ENCODE data around the gene EBLN2.

EBLN2 gene

DNA sequence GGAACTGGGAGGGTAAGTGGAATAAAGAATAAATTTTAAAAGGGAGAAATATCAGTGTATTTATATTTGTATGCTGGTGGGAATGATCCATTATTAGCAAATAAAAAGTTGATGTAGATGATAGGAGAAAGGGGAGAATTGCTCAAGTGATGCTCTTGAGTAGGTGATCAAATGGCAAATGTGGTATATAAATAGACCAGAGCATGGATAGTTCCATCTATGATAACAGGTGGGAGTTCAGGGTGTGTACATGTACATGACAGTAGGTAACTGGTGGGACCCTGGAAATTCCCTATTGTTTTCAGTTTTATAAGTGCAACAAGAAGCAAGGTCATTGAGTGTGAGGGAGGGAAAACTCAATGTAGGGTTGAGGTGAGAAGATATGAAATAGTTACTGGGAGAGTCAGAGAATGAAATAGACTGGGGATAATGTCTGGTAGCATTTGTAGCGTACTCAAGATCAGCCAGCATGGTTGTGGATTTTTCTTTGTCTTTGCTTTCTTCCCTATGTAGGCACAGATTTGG is 31.3 kb upstream of the EBLN2 start:
- no peak overlapping the region for H3K4me2 ChIP-seq
- H3K36me3 ChIP-seq: peaks cover 62% of the 10 kb centered on the region
- H3K4me1 ChIP-seq: 0 out of 2 replicates have a peak, but pooled peaks cover 3% of the 10 kb centered on the region
- no peak overlapping the region for H3K27ac ChIP-seq
- no peaks in the 10 kb centered on the region for H3K27me3 ChIP-seq
- no peak overlapping the region for H3K9ac ChIP-seq
- no peak for TF ChIP-seq Cebpa-rat (IDR thresholded peaks at IDR 0.05)
- peaks cover 9% of the 10 kb centered on the region; the same call in 1 of the 2 replicates for H3K9me3 ChIP-seq
- no peak overlapping the region for H3K4me3 ChIP-seq
- peaks cover 100% of the 10 kb centered on the region; the same call in 1 of the 2 replicates for H4K20me1 ChIP-seq

DNA sequence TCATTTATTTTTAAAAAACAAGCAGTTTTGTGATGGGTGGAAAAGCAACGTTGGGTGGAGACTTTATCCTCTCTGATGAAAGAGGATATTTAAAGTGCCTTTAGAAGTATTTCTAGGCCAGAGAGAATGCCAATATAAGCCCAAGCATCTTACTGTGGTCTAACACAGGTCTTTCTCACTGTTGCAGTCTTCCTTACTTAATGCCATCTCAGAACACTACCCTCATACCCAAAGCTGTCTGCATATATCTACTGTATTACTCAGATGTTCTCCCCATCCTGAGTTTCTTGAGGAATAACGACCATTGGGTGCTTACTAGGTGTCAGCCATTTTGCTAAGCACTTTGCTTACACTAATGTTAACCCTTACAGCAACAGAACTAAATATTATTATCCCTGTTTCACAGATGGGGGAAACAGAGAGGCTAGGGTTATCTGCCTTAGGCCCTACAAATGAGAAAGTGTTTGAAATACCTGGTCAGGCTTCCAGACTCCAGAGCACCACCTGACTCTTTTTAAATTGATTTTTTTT is 29.8 kb upstream of the EBLN2 start:
- Histone ChIP-seq H3K9me3 (peaks cover 9% of the 10 kb centered on the region; the same call in 1 of the 2 replicates), H3K4me2 (no peak overlapping the region), H3K27me3 (no peaks in the 10 kb centered on the region), H4K20me1 (peaks cover 100% of the 10 kb centered on the region; the same call in 1 of the 2 replicates), H3K36me3 (peaks cover 70% of the 10 kb centered on the region), H3K27ac (no peak overlapping the region), H3K4me3 (no peak overlapping the region), H3K4me1 (0 out of 2 replicates have a peak, but pooled peaks cover 3% of the 10 kb centered on the region), H3K9ac (no peak overlapping the region)
- no peak for TF ChIP-seq Cebpa-rat (IDR thresholded peaks at IDR 0.05)

DNA sequence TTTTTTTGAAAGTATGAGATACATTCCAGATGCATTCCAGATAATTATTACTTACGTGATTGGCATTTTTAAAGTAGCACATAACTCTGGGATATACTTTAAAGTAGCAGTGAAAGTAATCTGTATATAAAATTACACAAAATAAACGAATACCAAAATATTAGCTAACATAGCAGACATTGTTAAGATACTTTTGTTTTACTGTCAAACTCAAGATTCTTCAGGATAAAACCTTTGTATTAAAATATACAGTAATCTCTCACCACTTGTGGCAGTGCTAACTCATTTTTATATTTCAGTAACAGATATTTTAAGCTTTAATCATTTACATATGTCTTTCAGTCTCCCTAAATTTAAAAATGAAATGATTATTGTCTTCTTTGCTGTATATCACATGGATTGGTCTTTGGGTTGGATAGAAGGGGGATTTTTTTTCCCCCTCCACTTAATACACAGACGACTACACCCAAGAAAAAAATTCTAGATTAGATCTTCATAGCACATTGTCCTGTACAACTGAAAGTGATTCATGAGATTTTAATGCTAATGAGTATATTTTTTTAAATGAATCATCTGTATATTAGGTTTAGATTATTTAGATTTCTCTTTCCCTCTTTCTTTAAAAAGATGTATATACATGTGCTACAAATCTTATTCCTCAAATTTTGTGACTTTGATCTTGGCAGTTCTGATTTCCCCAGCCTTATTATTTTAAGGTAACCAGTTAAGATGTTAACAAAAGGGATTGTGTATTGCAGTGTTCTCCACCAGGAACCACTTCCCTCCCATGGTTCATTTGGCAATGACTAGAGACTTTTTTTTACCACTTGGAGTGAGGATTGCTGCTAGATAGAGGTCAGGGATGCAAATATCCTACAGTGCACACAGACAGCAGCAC is 24.5 kb upstream of the EBLN2 start:
- no peak overlapping the region for H3K4me2 ChIP-seq
- H3K27me3 ChIP-seq: no peaks in the 10 kb centered on the region
- H3K27ac ChIP-seq: no peak overlapping the region
- peaks cover 100% of the 10 kb centered on the region; the same call in 1 of the 2 replicates for H4K20me1 ChIP-seq
- no peaks in the 10 kb centered on the region for H3K4me1 ChIP-seq
- no peaks in the 10 kb centered on the region for H3K9me3 ChIP-seq
- H3K36me3 ChIP-seq: peaks cover 21% of the 10 kb centered on the region
- H3K4me3 ChIP-seq: no peak overlapping the region
- no peak overlapping the region for H3K9ac ChIP-seq
- TF ChIP-seq Cebpa-rat (IDR thresholded peaks at IDR 0.05): no peak

DNA sequence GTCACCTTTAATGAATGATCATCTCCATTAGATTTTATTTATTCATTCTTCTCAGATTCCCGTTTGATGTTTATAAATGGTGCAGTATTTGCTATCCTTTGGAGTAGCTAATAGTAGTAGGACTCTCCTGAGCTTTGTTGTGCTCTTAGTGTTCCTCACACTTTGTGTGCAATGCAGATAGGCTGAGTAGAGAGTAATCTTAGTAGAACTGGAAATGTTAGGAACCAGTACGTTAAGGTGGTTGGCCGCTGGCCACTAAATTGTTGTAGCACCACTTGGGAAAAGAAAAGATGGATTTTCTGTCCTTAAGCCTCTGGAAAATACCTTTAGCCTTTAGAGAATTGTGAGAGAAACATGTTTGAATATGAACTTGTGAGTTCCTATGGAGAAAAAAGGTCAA is 19.9 kb upstream of the EBLN2 start:
- Histone ChIP-seq H3K27me3 (no peaks in the 10 kb centered on the region), H3K27ac (no peak overlapping the region), H3K9ac (no peak overlapping the region), H4K20me1 (peaks cover 100% of the 10 kb centered on the region; the same call in 1 of the 2 replicates), H3K36me3 (peaks cover 8% of the 10 kb centered on the region), H3K4me2 (no peak overlapping the region), H3K4me1 (no peaks in the 10 kb centered on the region), H3K4me3 (no peak overlapping the region), H3K9me3 (no peaks in the 10 kb centered on the region)
- TF ChIP-seq Cebpa-rat (IDR thresholded peaks at IDR 0.05): no peak

DNA sequence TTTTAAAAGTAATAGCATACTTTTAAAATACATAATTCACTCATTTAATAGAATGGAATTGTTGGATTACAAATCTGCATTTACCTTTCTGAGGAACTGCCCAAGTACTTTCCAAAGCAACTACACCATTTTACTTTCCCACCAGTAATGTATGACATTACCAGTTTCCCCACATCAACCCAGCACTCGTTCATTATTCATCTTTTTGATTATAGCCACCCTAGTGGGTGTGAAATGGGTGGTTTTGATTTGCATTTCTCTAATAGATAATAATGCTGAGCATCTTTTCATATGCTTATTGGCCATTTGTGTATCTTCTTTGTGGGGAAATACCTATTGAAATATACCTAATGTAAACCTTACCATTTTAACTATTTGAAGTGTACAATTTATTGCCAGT is 18.0 kb upstream of the EBLN2 start:
- Histone ChIP-seq H3K4me1 (no peaks in the 10 kb centered on the region), H3K9ac (no peak overlapping the region), H3K9me3 (no peaks in the 10 kb centered on the region), H4K20me1 (peaks cover 100% of the 10 kb centered on the region; the same call in 1 of the 2 replicates), H3K36me3 (peaks cover 17% of the 10 kb centered on the region), H3K27me3 (no peaks in the 10 kb centered on the region), H3K27ac (no peak overlapping the region), H3K4me2 (no peak overlapping the region), H3K4me3 (no peak overlapping the region)
- no peak for TF ChIP-seq Cebpa-rat (IDR thresholded peaks at IDR 0.05)

DNA sequence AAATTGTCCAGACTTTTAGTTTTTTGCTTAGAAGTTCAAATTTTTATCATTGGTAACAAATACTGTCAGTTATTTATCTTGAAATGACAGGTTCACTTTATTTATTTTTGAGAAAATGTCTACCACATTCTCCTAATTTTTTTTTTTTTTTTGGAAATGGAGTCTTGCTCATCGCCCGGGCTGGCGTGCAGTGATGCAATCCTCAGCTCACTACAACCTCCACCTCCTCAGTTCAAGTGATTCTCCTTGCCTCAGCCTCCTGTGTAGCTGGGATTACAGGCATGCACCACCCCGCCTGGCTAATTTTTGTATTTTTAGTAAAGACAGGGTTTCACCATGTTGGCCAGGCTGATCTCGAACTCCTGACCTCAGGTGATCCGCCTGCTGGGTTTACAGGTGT is 16.1 kb upstream of the EBLN2 start:
- Histone ChIP-seq H4K20me1 (peaks cover 100% of the 10 kb centered on the region; the same call in 1 of the 2 replicates), H3K4me1 (no peaks in the 10 kb centered on the region), H3K9me3 (no peaks in the 10 kb centered on the region), H3K27ac (no peak overlapping the region), H3K27me3 (no peaks in the 10 kb centered on the region), H3K4me2 (no peak overlapping the region), H3K9ac (no peak overlapping the region), H3K4me3 (no peak overlapping the region), H3K36me3 (peaks cover 31% of the 10 kb centered on the region)
- TF ChIP-seq Cebpa-rat (IDR thresholded peaks at IDR 0.05): no peak

DNA sequence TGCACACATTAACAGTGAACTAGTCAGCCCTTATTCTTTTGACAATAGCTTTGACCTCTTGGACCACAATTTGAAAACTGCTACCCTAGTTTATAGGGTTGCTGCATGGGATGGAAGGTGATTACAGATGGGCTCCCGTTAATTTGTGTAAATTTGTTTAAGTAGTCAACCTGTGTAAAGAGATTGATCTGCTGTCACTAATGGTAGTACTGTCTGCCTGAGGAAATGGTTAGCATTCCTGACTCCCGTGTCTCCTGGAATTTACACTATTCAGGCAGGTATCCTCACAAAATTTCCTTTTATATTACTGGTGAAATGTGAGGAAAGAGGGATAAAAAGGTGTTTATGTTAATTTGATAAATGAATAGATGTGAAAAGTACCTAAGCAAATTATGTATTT is 15.3 kb upstream of the EBLN2 start:
- H3K4me1 ChIP-seq: no peaks in the 10 kb centered on the region
- no peak overlapping the region for H3K4me2 ChIP-seq
- TF ChIP-seq Cebpa-rat (IDR thresholded peaks at IDR 0.05): no peak
- H3K9me3 ChIP-seq: no peaks in the 10 kb centered on the region
- H4K20me1 ChIP-seq: peaks cover 100% of the 10 kb centered on the region; the same call in 1 of the 2 replicates
- H3K36me3 ChIP-seq: peaks cover 35% of the 10 kb centered on the region
- H3K27me3 ChIP-seq: no peaks in the 10 kb centered on the region
- H3K4me3 ChIP-seq: no peak overlapping the region
- H3K27ac ChIP-seq: no peak overlapping the region
- no peak overlapping the region for H3K9ac ChIP-seq

DNA sequence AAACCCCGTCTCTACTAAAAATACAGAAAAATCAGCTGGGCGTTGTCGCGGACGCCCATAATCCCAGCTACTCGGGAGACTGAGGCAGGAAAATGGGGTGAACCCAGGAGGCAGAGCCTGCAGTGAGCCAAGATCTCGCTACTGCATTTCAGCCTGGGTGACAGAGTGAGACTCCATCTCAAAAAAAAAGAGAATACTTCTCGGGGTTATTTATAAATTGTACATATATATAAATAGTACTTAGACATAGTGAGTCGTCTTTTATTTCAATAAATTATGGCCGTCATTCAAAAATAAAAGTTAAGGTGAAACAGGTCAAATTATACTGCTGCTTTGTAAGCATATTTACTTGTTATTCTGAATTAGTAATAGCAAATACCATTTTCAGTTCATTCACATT is 12.1 kb upstream of the EBLN2 start:
- no peak for TF ChIP-seq Cebpa-rat (IDR thresholded peaks at IDR 0.05)
- Histone ChIP-seq H3K27ac (no peak overlapping the region), H3K4me2 (no peak overlapping the region), H3K27me3 (no peaks in the 10 kb centered on the region), H3K4me3 (no peak overlapping the region), H3K36me3 (peaks cover 36% of the 10 kb centered on the region), H3K9me3 (no peaks in the 10 kb centered on the region), H3K9ac (no peak overlapping the region), H3K4me1 (no peaks in the 10 kb centered on the region), H4K20me1 (peaks cover 87% of the 10 kb centered on the region; the same call in 1 of the 2 replicates)

DNA sequence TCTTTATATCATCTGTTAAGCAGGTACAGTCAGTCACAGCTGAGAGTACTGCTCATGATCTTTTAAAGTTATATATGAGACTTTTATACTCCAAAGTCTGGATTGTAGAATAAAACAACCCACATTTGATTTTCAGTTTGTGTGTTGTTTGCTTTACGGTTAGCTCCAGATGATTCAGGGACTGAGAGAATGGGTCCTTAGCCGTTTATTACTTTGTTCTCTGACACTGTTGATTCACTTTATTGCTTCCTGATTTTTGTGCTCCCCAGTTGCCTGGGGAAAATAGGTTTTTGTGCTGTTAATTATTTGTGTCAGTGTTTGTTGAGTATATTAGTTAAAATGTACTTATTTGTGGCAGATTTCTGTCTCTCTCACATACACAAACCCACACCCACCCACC is 8.6 kb upstream of the EBLN2 start:
- no peak overlapping the region for H3K9ac ChIP-seq
- H3K4me1 ChIP-seq: 0 out of 2 replicates have a peak, but pooled peaks cover 8% of the 10 kb centered on the region
- H3K4me2 ChIP-seq: no peak overlapping the region
- TF ChIP-seq Cebpa-rat (IDR thresholded peaks at IDR 0.05): no peak
- H3K27ac ChIP-seq: no peak overlapping the region
- no peaks in the 10 kb centered on the region for H3K27me3 ChIP-seq
- H3K36me3 ChIP-seq: peaks cover 33% of the 10 kb centered on the region
- peaks cover 52% of the 10 kb centered on the region; the same call in 1 of the 2 replicates for H4K20me1 ChIP-seq
- H3K4me3 ChIP-seq: no peak overlapping the region
- no peaks in the 10 kb centered on the region for H3K9me3 ChIP-seq

DNA sequence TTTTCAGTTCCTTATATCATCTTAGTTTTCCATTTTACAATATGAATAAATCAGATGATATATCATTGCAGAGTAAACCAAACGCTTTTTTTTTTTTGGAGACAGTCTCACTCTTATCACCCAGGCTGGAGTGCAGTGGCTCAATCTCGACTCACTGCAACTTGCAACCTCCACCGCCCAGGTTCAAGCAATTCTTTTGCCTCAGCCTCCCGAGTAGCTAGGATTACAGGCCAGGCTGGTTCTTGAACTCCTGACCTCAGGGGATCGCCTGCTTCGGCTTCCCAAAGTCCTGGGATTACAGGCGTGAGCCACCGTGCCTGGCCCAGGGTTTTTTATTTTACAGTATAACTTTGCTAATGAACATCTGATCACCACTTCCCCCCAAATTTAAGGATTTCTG is 5.9 kb upstream of the EBLN2 start:
- Histone ChIP-seq H3K4me1 (0 out of 2 replicates have a peak, but pooled peaks cover 8% of the 10 kb centered on the region), H3K4me3 (no peak overlapping the region), H3K4me2 (no peak overlapping the region), H4K20me1 (peaks cover 43% of the 10 kb centered on the region), H3K27ac (no peak overlapping the region), H3K9me3 (no peaks in the 10 kb centered on the region), H3K27me3 (no peaks in the 10 kb centered on the region), H3K36me3 (peaks cover 29% of the 10 kb centered on the region), H3K9ac (no peak overlapping the region)
- TF ChIP-seq Cebpa-rat (IDR thresholded peaks at IDR 0.05): no peak
